ENCODE data around the gene VTA1.

Gene VTA1

DNA sequence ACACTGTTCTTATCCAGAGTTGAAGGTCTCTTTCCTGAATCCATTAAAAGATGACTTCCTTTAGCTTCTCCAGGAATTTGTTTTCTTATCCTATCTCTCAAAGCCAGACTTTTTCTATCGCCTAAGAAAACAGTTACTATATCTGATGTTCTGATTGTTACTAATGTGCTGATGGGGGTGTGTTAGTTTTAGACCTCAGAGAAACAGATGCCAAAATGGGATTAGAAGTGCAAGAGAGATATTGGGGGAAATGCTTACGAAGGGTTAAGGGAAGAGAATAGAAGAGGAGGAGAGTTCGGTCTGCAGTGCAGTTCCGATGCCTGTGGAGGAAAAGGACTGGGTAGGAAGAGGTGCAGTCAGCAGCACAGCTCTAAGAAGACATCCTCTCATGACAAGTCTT, 119.0 kb downstream of the VTA1 start:
- no peak for DNase-seq (ENCODE audit: low read depth in 2 of 2)

DNA sequence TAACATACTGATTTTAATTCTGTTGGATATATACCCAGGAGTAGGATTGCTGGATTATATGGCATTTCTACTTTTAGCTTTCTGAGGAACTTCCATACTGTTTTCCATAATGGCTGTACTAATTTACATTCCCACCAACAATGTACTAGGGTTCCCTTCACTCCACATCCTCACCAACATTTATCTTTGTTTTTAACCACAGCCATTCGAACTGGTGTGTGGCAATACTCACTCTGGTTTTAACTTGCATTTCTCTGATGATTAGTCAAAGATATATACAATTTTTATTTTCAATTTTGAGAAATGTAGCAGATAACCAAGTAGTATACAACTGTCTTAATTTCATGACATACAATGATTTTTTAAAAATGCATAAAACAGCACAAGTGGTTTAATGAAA, 124.4 kb downstream of the VTA1 start:
- DNase-seq (ENCODE audit: low read depth in 2 of 2), result no peak
